Esophagus muscularis mucosa (tissue), 4 donors: ENCODE measurements around the gene RASL10A. TPM values are rescaled to one million over a fixed set of nuclear protein-coding genes. Genes with fewer than 3 reads are reported as not detected.

ENCODE experiments used
- DNase-seq: peaks from one replicate; pipeline ENCODE4 v3.0.0-alpha.2; 2017; ENCODE audit errors: extremely low spot score
- H3K27ac ChIP-seq, 4 donors: fragments of 200-600 bp; sonication (generic); replicated peaks in 1 of 4; 1 replicate in 3 of 4; 2 replicates in 1 of 4; pipeline ENCODE4 v1.5.1; 2016 to 2019; ENCODE audit warnings: mild to moderate bottlenecking in 1 of 4
- H3K27me3 ChIP-seq, 4 donors: fragments of 200-600 bp; sonication (generic); one replicate each; pipeline versions ENCODE4 v1.5.1 to v1.6.0; 2016 to 2019
- H3K36me3 ChIP-seq, 4 donors: fragments of 200-600 bp; sonication (generic); one replicate each; pipeline ENCODE4 v1.5.1; 2016 to 2019
- H3K4me1 ChIP-seq, 4 donors: fragments of 200-600 bp; sonication (generic); one replicate each; pipeline ENCODE4 v1.5.1; 2016 to 2019
- H3K4me3 ChIP-seq, 4 donors: fragments of 200-600 bp; sonication (generic); 1 replicate in 2 of 4; 2 replicates in 2 of 4; pipeline ENCODE4 v1.5.1; 2016 to 2019; ENCODE audit warnings: mild to moderate bottlenecking in 4 of 4, moderate library complexity in 1 of 4
- H3K9me3 ChIP-seq, 4 donors: fragments of 200-600 bp; sonication (generic); 1 replicate in 3 of 4; 2 replicates in 1 of 4; pipeline ENCODE4 v1.5.1; 2016 to 2019
- CTCF ChIP-seq, 3 experiments: fragments of 200-600 bp in 2 of 3; fragments of 450-650 bp in 1 of 3; sonication (generic) in 2 of 3; IDR thresholded peaks; one replicate each; pipeline ENCODE4 v1.5.1; 2017 to 2019; ENCODE audit warnings: antibody characterized with exemption in 3 of 3, mild to moderate bottlenecking in 2 of 3, moderate library complexity in 1 of 3
- EP300 ChIP-seq: sonication (generic); formaldehyde crosslinking; IDR thresholded peaks from one replicate; pipeline ENCODE4 v1.6.1; 2017; ENCODE audit warnings: antibody characterized with exemption
- POLR2A ChIP-seq: fragments of 450-650 bp; IDR thresholded peaks from one replicate; pipeline ENCODE4 v1.6.1; 2017; ENCODE audit warnings: antibody characterized with exemption, moderate library complexity, mild to moderate bottlenecking, low read depth
- POLR2AphosphoS5 ChIP-seq, 2 donors: sonication (generic); formaldehyde crosslinking; IDR thresholded peaks; one replicate each; pipeline ENCODE4 v1.6.1; 2017; ENCODE audit warnings: antibody characterized with exemption in 2 of 2
- WGBS: methylation state at CpG from one replicate; pipeline ENCODE4 v1.1.5; 2018; 5-methylcytosine and 5-hydroxymethylcytosine counted together
- intact Hi-C: fragments of 100-400 bp; cut with DNase I; formaldehyde crosslinking; loops from one replicate; pipeline ENCODE4 v1.15.1; 2023
- total RNA-seq, 4 donors: library from RNA; depleted of rRNA; stranded (reverse); fragments of >200 nt; gene quantifications; one replicate each; pipeline versions ENCODE4 v1.1.0 to v1.2.1, GENCODE V29; 2016

RASL10A gene
- total RNA-seq, 4 donors from 2014 or later = 0.50 to 1.6 (median 0.84) TPM; not detected in 1

- TF ChIP-seq EP300 (no peak), CTCF (IDR thresholded peaks at IDR 0.05) (no peak), POLR2AphosphoS5 (IDR thresholded peaks at IDR 0.05) (no peak), POLR2A (no peak)
- 21% methylated on average over 9 of the region's 9 CpGs for WGBS
- Histone ChIP-seq H3K27me3 (no peaks in the 10 kb centered on the region), H3K4me3 (peak overlapping the region; percentile 73 to 99 (median 90)), H3K4me1 (peaks cover 64 to 86% (median 81%) of the 10 kb centered on the region in 4 donors), H3K27ac (peak overlapping the region; percentile 18 to 100 (median 63)), H3K9me3 (no peaks in the 10 kb centered on the region), H3K36me3 (peaks cover 4 to 44% (median 38%) of the 10 kb centered on the region in 4 donors)
- no peak for DNase-seq
- intact Hi-C loops = no loop called here
Observed at GRCh38 chr22:29270475-29271271, 44.8 kb downstream of the RASL10A start.

GRCh38 chr22:29269731-29270474 lies 45.6 kb downstream of the RASL10A start:
- Histone ChIP-seq H3K4me1 (peaks cover 56 to 80% (median 74%) of the 10 kb centered on the region in 4 donors), H3K36me3 (peaks cover 10 to 44% (median 38%) of the 10 kb centered on the region in 4 donors), H3K27ac (peak overlapping the region; percentile 96 to 100 (median 98)), H3K4me3 (peak overlapping the region; percentile 73 to 99 (median 90)), H3K9me3 (no peaks in the 10 kb centered on the region), H3K27me3 (no peaks in the 10 kb centered on the region)
- TF ChIP-seq POLR2AphosphoS5 (IDR thresholded peaks at IDR 0.05) (no peak), CTCF (IDR thresholded peaks at IDR 0.05) (no peak), POLR2A (no peak), EP300 (no peak)
- 10% methylated on average over 13 of the region's 13 CpGs for WGBS
- no peak for DNase-seq
- intact Hi-C loops = loop anchor here (2.0 kb wide), 1 partner anchor 37 kb away; the partner anchor contains the start of gene GAS2L1

- 3% methylated on average over 14 of the region's 14 CpGs for WGBS
- intact Hi-C loops = loop anchor here (2.0 kb wide), 1 partner anchor 38 kb away; the partner anchor contains the start of gene GAS2L1
- Histone ChIP-seq H3K9me3 (no peaks in the 10 kb centered on the region), H3K27me3 (no peaks in the 10 kb centered on the region), H3K36me3 (peaks cover 10 to 43% (median 38%) of the 10 kb centered on the region in 4 donors), H3K4me1 (peaks cover 56 to 73% (median 69%) of the 10 kb centered on the region in 4 donors), H3K27ac (peak overlapping the region; percentile 96 to 100 (median 98)), H3K4me3 (peak overlapping the region; percentile 73 to 99 (median 90))
- TF ChIP-seq POLR2AphosphoS5 (IDR thresholded peaks at IDR 0.05) (no peak), POLR2A (no peak), CTCF (IDR thresholded peaks at IDR 0.05) (no peak), EP300 (no peak)
- no peak for DNase-seq
Observed at GRCh38 chr22:29269230-29269604, 46.3 kb downstream of the RASL10A start.

- H3K4me1 ChIP-seq = peaks cover 51 to 67% (median 64%) of the 10 kb centered on the region in 4 donors
Observed at GRCh38 chr22:29268511-29269229, 46.8 kb downstream of the RASL10A start.

More at GRCh38 chr22:29268511-29269229, 46.8 kb downstream of the RASL10A start:
- H3K36me3 ChIP-seq = peaks cover 10 to 43% (median 38%) of the 10 kb centered on the region in 4 donors
- no peaks in the 10 kb centered on the region for H3K27me3 ChIP-seq
- H3K27ac ChIP-seq = peak overlapping the region; percentile 96 to 100 (median 98)
- H3K9me3 ChIP-seq = no peaks in the 10 kb centered on the region
- intact Hi-C loops = loop anchor here (2.0 kb wide), 1 partner anchor 38 kb away; the partner anchor contains the start of gene GAS2L1
- DNase-seq = no peak
- no peak for TF ChIP-seq POLR2AphosphoS5 (IDR thresholded peaks at IDR 0.05)
- TF ChIP-seq POLR2A = no peak
- no peak for TF ChIP-seq EP300
- no peak for TF ChIP-seq CTCF (IDR thresholded peaks at IDR 0.05)
- H3K4me3 ChIP-seq = peak overlapping the region; percentile 73 to 99 (median 90)
- WGBS = under 1% methylated on average over 24 of the region's 51 CpGs
